Parathyroid adenoma (tissue), 2 donors: ENCODE data around the gene TTC13.

Experiments used
- H2AFZ ChIP-seq: fragments of 300-600 bp; sonication (generic); one replicate; pipeline ENCODE4 v1.7.0; 2017; ENCODE audit warnings: antibody characterized with exemption, mild to moderate bottlenecking
- H3K27ac ChIP-seq: fragments of 300-600 bp; sonication (generic); one replicate; pipeline ENCODE4 v1.7.0; 2017
- H3K27me3 ChIP-seq: fragments of 300-600 bp; sonication (generic); one replicate; pipeline ENCODE4 v1.7.0; 2017; ENCODE audit warnings: low read length; ENCODE audit not compliant: control insufficient read depth, insufficient read depth
- H3K36me3 ChIP-seq: fragments of 300-600 bp; sonication (generic); one replicate; pipeline ENCODE4 v1.7.0; 2017; ENCODE audit warnings: low read length; ENCODE audit not compliant: control insufficient read depth, insufficient read depth
- H3K4me1 ChIP-seq: fragments of 300-600 bp; sonication (generic); one replicate; pipeline ENCODE4 v1.7.0; 2017; ENCODE audit warnings: control low read depth
- H3K4me2 ChIP-seq: fragments of 300-600 bp; sonication (generic); one replicate; pipeline ENCODE4 v1.7.0; 2017; ENCODE audit warnings: low read length
- H3K4me3 ChIP-seq: fragments of 300-600 bp; sonication (generic); one replicate; pipeline ENCODE4 v1.7.0; 2017; ENCODE audit warnings: low read depth, low read length
- H3K79me2 ChIP-seq: fragments of 300-600 bp; sonication (generic); one replicate; pipeline ENCODE4 v1.7.0; 2017; ENCODE audit warnings: control low read depth
- H3K9ac ChIP-seq: fragments of 300-600 bp; sonication (generic); one replicate; pipeline ENCODE4 v1.7.0; 2017; ENCODE audit warnings: mild to moderate bottlenecking
- H3K9me3 ChIP-seq: fragments of 300-600 bp; sonication (generic); one replicate; pipeline ENCODE4 v1.7.0; 2017; ENCODE audit warnings: low read length; ENCODE audit not compliant: control insufficient read depth
- TF ChIP-seq, protein P1 (sequence below): fragments of 300-600 bp; sonication (generic); IDR thresholded peaks from one replicate; pipeline ENCODE4 v1.7.0; 2017; ENCODE audit warnings: antibody characterized with exemption, mild to moderate bottlenecking
- donor health status: primary hyperparathyroidism.

TTC13 gene

DNA sequence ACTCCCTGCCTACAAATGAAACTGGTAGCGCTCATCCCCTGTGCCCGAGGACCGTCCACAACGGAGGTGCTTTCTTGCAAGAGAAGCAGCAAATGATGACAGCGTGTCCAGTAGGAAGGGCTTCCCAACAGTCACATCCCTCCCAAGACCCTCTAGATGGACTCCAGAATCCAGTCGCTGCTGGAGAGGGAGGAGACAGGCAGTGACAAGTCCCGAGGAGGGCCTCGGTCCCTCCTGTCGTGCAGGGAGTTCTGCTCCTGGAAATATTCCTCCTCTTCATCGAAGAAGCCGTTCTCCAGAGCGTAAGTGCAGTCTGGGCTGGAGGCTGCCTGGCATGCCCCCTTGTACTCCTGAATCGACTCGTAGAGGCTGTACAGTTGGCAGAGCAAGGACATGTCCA, 41.0 kb upstream of the TTC13 start:
- Histone ChIP-seq H3K4me1 (no peaks in the 10 kb centered on the region), H3K27ac (no peak overlapping the region), H2AFZ (no peak overlapping the region), H3K36me3 (no peaks in the 10 kb centered on the region), H3K79me2 (no peaks in the 10 kb centered on the region), H3K4me2 (no peak overlapping the region), H3K4me3 (no peak overlapping the region), H3K9ac (no peak overlapping the region), H3K27me3 (no peaks in the 10 kb centered on the region), H3K9me3 (no peaks in the 10 kb centered on the region)
- TF ChIP-seq, protein P1, sequence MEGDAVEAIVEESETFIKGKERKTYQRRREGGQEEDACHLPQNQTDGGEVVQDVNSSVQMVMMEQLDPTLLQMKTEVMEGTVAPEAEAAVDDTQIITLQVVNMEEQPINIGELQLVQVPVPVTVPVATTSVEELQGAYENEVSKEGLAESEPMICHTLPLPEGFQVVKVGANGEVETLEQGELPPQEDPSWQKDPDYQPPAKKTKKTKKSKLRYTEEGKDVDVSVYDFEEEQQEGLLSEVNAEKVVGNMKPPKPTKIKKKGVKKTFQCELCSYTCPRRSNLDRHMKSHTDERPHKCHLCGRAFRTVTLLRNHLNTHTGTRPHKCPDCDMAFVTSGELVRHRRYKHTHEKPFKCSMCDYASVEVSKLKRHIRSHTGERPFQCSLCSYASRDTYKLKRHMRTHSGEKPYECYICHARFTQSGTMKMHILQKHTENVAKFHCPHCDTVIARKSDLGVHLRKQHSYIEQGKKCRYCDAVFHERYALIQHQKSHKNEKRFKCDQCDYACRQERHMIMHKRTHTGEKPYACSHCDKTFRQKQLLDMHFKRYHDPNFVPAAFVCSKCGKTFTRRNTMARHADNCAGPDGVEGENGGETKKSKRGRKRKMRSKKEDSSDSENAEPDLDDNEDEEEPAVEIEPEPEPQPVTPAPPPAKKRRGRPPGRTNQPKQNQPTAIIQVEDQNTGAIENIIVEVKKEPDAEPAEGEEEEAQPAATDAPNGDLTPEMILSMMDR, result no peak

DNA sequence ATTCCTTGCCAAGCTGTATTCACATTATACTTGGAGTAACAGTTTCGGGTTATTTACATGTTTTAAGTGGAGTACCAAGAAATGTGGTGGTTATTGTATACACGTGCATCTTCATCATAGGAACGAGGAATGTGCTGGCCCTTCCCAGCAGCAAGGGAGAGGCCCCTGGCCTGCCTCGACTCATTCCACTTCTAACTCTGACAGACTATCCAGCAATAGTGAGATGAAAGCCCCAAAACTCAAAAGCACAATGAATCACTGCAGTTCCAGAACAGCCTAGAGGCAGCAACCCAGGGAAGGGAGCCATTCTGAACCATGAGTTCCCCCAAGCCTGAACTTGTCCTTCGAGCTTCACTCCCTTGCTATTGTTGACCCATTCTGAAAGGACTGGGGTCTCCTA, 38.3 kb upstream of the TTC13 start:
- Histone ChIP-seq H3K4me1 (no peaks in the 10 kb centered on the region), H3K4me3 (no peak overlapping the region), H2AFZ (no peak overlapping the region), H3K4me2 (no peak overlapping the region), H3K9me3 (no peaks in the 10 kb centered on the region), H3K9ac (no peak overlapping the region), H3K27me3 (no peaks in the 10 kb centered on the region), H3K27ac (no peak overlapping the region), H3K79me2 (no peaks in the 10 kb centered on the region), H3K36me3 (no peaks in the 10 kb centered on the region)
- TF ChIP-seq, protein P1, result no peak

DNA sequence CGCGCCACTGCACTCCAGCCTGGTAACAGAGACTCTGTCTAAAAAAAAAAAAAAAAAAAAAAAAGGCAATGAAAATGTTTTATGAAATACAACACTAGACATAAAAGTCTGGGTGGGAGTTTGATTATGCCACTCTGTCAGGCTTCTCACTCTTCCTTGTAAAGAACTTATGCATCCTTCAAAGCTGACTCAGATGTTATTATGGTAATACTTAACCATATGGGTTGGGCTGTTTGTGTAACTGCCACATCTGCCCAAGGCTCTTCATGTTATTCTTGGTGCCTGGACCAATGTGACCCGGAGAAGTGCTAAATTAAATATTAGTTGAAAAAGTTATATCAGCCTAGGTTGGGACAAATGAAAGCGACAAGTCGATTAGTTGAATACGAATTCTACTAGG, 37.6 kb upstream of the TTC13 start:
- no peaks in the 10 kb centered on the region for H3K79me2 ChIP-seq
- no peak overlapping the region for H3K27ac ChIP-seq
- TF ChIP-seq, protein P1, result no peak
- H3K4me1 ChIP-seq, result no peaks in the 10 kb centered on the region
- H3K9me3 ChIP-seq, result no peaks in the 10 kb centered on the region
- no peak overlapping the region for H3K4me3 ChIP-seq
- no peak overlapping the region for H3K9ac ChIP-seq
- H3K36me3 ChIP-seq, result no peaks in the 10 kb centered on the region
- no peak overlapping the region for H2AFZ ChIP-seq
- H3K4me2 ChIP-seq, result no peak overlapping the region
- H3K27me3 ChIP-seq, result no peaks in the 10 kb centered on the region

DNA sequence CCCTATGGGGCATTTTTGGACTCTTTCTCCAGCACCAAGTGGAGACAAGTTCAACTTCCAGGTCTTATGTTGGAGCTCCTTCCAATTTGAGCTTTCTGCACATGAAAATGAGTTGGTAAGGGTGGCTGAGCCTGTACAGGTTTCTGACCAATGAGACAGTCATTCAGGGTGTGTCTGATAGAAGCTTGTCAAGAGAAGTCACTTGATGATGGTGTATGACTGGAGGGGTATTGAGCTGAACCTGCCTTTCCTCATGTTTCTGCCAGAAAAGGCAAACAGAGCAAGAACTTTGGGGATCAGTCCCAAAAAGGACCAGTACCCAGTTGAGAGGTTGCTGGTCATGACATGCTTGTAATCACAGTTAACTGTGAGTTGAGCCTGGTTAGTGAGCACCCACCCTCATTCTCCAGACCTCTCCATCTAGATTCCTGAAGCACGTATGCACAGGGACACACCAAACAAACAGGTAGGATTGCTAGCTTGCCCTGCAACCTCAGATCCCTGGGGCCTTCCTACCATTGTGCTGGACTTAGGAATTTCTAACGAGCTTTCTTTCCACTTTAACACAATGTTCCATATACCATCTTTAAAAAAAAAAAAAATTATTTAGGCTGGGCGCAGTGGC, 34.8 kb upstream of the TTC13 start:
- Histone ChIP-seq H3K79me2 (no peaks in the 10 kb centered on the region), H3K4me3 (no peak overlapping the region), H3K27me3 (no peaks in the 10 kb centered on the region), H3K27ac (no peak overlapping the region), H3K36me3 (no peaks in the 10 kb centered on the region), H2AFZ (no peak overlapping the region), H3K4me2 (no peak overlapping the region), H3K9me3 (no peaks in the 10 kb centered on the region), H3K9ac (no peak overlapping the region), H3K4me1 (no peaks in the 10 kb centered on the region)
- TF ChIP-seq, protein P1, result no peak

DNA sequence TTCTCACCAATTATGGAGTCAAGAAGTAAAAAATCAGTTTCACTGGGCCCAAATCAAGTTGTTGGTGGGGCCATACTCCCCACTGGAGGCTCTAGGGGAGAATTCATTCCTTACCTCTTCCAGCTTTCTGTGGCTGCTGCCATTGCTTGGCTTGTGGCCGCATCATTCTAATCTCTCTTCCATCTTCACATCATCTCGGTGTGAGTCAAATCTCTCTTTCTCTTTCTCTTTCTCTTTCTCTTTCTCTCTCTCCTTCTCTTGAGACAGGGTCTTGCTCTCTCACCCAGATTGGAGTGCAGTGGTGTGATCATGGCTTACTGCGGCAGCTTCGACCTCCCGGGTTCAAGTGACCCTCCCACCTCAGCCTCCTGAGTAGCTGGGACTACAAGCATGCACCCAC, 33.3 kb upstream of the TTC13 start:
- Histone ChIP-seq H3K4me2 (no peak overlapping the region), H3K27ac (no peak overlapping the region), H3K36me3 (no peaks in the 10 kb centered on the region), H3K4me3 (no peak overlapping the region), H3K27me3 (no peaks in the 10 kb centered on the region), H2AFZ (no peak overlapping the region), H3K9me3 (no peaks in the 10 kb centered on the region), H3K9ac (no peak overlapping the region), H3K4me1 (no peaks in the 10 kb centered on the region), H3K79me2 (no peaks in the 10 kb centered on the region)
- TF ChIP-seq, protein P1, result no peak
